GM19023 (cell line): ENCODE results near the gene SLC7A1.
A peak's percentile ranks its signal among the peaks of the same experiment; 100 is the strongest.

Source experiments
- ATAC-seq: cut with Tn5 transposase; IDR thresholded peaks from one replicate; pipeline ENCODE4 v1.9.1; 2021; ENCODE audit warnings: mild to moderate bottlenecking, moderate library complexity; ENCODE audit not compliant: unreplicated experiment

The SLC7A1 gene

GRCh38 chr13:29562786-29563438, 32.6 kb downstream of the SLC7A1 start:
- no peak for ATAC-seq

GRCh38 chr13:29561918-29562317, 33.6 kb downstream of the SLC7A1 start:
- no peak for ATAC-seq

DNA sequence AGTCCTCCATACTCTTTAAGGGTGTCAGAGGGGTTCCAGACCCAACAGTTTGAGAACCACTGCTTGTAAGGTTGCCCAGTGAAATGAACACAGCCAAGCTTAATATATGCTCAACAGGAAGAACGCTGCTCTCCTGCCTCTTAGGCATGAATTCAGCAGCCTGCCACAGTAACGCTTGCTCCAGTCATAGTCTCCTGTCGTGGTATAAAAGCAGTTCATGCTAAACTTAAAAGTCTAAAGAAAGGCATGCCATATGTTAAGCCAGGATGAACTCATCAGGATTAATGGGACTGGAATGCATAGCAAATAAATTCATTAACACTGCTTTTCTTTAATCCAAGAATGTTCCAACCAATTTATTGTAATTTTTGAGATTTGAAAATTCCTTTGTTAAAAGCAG, 38.7 kb downstream of the SLC7A1 start:
- ATAC-seq = no peak

DNA sequence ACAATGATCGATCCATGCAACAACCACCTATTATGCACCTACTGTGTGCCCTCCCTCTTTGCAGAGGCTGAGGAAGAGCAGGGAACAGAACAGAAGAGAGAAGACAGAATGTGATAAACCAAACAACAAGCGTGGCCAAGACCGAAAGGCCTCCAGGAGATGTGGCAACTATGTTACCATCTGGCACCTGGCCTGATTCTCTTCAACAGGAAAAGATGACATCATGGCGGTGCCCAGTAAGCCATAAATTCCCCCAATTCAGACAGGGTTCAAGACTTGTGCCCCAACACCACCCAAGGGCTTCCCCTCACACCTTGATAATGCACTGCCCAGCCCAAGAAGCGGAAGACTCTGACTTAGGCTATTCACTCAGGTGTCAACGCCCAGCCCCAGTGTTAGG, 44.3 kb downstream of the SLC7A1 start:
- ATAC-seq = no peak

DNA sequence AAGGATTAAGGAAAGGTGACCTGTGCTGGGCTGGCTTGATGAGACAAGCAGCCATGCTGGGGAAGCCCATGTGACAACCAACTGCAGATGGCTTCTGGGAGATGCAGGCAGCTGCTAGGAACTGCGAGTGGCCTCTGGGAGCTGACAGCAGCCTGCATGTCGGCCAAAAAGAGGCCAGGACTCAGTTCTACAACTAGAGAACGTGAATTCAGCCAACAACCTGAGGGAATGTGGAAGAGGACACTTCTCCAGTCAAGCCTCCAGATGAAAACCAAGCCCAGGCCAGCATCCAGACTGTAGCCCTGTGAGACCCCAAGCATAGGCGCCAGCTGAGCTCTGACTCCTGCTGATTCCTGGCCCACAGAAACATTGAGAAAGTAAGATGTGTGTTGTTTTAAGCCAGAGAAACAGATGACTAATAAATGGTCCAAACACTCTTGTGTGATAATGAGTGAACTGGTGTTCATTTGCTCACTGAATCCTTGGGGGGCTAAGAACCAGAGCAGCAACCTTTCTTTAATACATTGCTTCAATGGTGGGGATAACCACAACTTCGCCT, 45.0 kb downstream of the SLC7A1 start:
- no peak for ATAC-seq

- no peak for ATAC-seq
Measured at GRCh38 chr13:29548722-29549121, 46.8 kb downstream of the SLC7A1 start.

- ATAC-seq = no peak
Measured at GRCh38 chr13:29547153-29547552, 48.3 kb downstream of the SLC7A1 start.

DNA sequence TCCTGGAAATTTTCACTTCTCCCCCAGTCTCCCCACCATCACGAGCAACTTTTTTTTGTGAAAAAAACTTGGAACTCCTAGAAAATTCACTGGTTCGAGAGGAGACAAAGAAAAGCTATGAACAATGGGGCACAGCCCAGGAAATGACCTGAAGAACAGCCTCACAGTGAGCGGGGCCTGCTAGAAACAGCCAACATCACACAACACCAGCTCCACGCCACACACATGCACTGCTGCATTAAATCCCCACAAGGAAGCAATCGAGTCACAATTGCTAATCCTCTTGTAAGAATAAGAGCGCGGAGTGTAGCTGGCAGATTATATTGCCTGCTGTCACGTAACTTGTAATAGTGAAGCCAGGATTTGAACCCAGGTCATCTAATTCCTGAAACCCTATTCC, 48.8 kb downstream of the SLC7A1 start:
- ATAC-seq = no peak

DNA sequence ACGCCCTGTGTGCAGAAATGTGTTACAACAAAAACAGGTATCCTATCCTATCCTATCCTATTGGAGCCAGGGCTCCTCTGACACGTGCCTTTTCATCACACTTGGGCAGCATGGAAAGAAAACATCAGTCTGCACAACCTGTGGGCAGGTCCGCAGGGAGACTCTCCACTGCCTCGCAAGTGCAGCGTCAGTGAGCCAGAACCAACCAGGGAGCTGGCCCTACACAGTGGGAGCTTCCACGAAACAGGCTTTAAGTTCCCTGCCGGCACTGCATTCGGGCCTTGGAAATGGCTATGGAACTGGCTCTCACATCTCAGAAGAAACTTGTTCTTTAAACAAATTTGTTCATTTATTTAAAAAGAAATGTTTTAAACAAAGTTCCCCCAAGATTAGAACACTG, 49.5 kb downstream of the SLC7A1 start:
- ATAC-seq = no peak

DNA sequence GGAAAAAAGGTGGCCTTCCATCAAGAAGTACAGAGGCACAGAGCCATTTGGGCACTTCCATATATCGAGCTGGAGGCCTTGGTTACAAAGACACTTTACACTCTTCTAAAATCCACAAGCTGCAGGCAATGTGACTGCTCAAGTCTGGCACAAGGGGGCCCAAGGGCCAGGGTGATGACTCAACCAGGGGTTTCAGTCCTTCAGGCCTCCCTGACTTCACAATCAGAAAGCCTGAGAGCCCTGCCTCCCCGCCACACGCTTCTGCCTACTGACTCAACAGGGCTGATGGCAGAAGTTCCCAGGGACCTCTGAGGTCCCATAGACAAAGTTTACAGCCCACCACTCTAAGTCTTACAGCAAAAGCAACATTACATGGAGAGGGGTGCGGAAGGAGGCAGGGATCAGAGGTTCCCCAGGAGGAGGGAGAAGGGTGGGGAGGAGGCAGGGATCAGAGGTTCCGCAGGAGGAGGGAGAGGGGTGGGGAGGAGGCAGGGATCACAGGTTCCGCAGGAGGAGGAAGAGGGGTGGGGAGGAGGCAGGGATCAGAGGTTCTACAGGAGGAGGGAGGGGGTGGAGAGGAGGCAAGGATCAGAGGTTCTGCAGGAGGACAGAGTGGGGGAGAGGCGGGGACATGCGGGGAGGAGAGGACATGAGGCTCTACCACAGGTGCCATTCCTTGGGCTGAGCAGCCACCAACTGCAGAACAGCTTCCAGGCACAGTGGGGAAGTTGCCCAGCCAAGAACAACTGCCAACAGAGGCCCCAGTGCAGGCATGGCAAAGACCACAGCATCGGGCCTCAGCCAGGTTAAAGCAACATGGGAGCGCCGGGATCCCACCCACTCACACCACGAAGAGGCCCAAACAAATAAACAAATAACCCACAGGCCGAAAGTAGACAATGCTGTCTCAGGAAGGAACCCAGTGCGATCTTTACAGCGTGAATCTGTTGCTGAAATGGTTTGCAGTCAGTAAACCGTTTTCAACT, 52.0 kb downstream of the SLC7A1 start:
- ATAC-seq = peak; percentile 98

DNA sequence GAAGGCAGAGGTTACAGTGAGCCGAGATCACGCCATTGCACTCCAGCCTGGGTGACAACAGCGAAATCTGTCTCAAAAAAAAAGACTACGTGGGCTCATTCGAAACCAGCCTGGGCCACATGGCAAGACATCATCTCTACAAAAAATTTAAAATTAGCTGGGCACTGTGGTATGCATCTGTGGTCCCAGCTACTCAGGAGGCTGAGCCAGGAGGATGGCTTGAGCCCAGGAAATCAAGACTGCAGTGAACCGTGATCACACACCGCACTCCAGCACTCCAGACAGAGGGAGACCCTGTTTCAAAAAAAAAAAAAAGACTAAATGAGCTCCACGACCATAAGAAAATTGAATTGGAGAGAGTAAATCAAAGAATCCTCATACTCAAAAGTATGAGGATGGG, 53.1 kb downstream of the SLC7A1 start:
- ATAC-seq = no peak

GRCh38 chr13:29541400-29541799, 54.1 kb downstream of the SLC7A1 start:
- ATAC-seq = no peak

- no peak for ATAC-seq
Measured at GRCh38 chr13:29540799-29541198, 54.7 kb downstream of the SLC7A1 start.

GRCh38 chr13:29540334-29540733, 55.2 kb downstream of the SLC7A1 start:
- ATAC-seq = no peak

- no peak for ATAC-seq
Measured at GRCh38 chr13:29539856-29540255, 55.6 kb downstream of the SLC7A1 start.

DNA sequence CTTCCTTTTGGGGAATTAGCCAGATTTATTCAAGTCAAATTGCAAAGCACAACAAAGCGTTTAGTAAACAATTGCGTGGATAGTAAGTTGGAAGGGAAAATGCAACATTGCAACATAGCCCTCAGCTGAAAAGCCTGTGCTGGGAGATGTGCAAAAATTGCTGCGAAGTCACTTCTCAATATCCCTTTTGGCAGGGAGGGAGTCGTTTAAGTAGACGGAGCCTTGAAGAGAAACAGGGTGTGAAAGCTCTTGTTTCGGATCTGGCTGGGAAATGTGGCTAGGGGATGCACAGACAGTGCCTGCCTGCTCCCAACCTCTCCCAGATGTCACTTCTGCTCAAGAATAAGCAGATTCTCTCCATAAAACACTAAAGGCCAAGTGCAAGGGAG, 56.8 kb downstream of the SLC7A1 start:
- no peak for ATAC-seq

DNA sequence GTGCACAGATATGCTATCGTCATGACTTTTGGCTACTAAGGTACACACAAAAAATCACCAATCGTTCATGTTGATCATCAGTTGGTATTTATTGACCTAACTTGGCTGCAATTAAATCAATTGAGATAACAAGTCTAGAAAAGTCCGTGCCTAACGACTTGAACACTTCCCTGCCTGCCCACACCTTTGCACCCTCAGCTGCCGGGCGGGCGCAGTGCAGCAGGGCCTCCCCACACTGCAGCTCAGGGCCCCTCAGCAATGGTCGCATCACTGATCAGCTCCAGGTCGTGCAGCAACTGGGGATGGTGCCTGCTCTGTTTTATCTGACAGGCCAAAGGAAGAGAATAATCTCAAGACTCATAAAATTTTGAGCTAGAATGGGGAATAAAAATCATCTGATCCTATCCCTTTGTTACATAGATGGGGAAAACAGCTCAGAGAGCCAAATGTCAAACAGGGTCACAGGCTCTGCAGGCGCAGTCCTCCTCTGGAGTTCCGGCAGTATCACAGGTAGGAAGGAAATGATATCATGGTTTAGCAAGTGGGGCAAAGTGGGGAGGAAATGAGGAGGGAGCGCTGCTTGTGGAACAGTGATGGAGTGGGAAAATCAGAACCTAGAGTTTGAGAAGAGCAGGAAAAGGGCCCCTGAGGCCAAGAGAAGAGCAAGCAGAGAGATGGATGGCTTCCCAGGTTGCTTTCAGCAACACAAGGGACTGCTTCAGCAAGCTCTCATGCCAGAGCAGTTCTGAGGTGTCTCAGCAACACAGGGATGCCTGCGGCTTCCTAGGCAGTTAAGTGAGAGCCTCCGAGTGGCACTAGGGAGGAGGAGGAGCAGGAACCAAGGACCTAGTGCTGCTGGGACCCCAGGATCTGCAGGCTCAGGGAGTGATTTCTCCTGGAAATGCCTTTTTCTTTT, 57.5 kb downstream of the SLC7A1 start:
- ATAC-seq = no peak

DNA sequence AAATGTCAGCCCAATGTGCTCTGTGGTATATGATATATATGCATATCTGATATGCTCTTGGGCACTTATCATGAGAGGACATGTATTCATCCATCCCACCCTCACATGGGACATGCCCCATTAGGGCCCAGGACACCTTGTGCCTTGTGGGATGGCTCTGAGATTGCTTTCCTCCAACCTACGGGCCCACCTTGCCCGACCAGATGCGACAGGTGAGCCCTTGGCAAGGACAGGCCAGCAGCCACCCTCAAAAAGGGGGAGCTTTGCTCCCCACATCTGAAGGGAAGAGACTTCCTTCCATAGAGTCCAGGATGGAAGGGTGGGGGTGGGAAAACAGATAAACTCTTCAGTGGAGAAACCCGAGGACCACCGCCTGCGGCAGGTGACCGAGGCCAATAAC, 58.6 kb downstream of the SLC7A1 start:
- no peak for ATAC-seq

- ATAC-seq = no peak
Measured at GRCh38 chr13:29535663-29536655, 59.5 kb downstream of the SLC7A1 start.

DNA sequence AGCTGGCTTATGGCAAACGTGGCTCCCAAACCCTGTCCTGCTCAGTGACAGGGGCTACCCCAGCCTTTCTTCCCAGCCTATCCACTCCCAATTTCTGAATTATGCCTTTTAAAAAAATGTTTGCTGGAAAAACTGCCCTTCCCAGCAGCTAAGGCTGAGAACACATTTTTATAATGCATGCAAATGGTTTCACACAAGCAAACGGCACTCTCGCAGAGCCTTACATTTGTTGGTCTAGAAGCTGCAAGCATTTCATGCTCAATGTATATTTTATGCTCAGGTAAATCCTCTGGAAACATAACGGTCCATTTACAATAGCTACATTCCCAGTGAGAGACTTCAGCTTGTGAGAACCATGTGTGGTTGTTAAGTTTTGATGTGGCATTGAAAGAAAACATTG, 61.4 kb downstream of the SLC7A1 start:
- ATAC-seq = no peak
